Measurements from ENCODE around the gene NRARP. TPM values are rescaled to one million over a fixed set of nuclear protein-coding genes. Genes with fewer than 3 reads are reported as not detected.

Gene NRARP
- total and polyA plus RNA-seq, 2 of the 13 experiments (the other 11 are each of a cell fraction or from before 2014, with no cell fraction given) = 0.22 to 0.46 TPM

DNA sequence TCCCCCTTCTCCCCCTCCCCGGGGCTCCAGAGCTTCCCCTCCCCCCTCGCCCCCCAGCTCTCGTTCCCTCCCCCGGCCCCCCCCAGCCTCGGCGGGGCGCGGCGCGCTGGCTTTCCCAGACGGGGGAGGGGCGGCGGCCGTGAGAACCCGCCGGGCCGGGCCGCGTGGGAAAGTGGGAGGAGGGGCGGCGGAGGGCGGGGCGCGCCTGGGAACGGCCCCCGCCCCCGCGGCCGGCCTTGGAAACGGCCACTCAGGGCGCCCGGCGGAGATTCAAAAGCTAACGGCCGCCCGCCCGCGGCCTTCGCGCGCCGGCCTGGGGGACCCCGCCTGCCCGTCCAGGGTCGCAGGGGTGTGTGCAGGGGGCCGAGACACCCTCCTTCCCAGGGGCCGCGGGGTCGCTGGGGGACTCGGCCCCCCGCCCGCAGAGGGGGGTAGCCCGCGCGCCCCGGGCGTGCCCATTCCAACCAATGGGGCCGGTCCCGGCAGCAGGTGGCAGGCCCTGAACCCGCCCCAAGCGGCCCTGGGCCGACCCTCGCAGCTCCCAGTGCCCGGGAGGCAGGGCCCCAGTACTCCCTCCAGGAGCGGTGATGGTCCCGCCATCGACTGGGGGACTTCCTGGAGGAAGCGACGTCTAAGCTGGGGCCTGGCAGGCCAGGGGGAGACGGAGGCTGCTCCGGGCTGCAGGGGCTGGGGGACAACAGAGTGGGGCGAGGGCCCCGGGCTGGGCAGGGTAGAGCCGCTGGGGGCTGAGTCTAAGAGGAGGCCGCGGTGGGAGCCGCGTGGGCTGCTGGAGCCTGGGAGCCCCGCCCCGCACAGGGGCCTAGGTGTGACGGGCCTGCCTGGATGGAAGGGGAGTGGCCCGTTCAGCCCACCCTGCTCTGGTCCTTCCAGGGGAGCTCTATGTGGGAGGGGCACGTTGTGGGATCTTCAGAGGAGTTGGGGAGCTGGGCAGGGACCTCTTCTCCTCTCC lies 14.2 kb upstream of the NRARP start:
- intact Hi-C loops (cut with micrococcal nuclease; ENCODE audit: unreplicated experiment) (no loop called here), in situ Hi-C loops (cut with HindIII; ENCODE audit: extremely low pct_ligation_motif_present, low pct_unique_long_range_greater_than_20kb) (no loop called here)
- H3K4me3 ChIP-seq (replicated peaks in 1 of 3; ENCODE audit: insufficient read depth in 1 of 3, low read depth in 2 of 3, low read length in 3 of 3) = peak overlapping the region in 1 of 3 experiments; percentile 16; a peak in 2 of 6 replicates
- H4K20me1 ChIP-seq (ENCODE audit: insufficient read depth, low read length) = peaks cover 4% of the 10 kb centered on the region; the same call in 1 of the 2 replicates
- ChIA-PET CTCF (ENCODE audit: low intra/inter-chr PET ratio, low total read pairs) (no interaction called here), POLR2A (no interaction called here)
- no peaks in the 10 kb centered on the region for H3K9me3 ChIP-seq (ENCODE audit: low read length)
- 0 out of 2 replicates have a peak overlapping the region, but pooled peaks have one; percentile 22 for H3K9ac ChIP-seq (ENCODE audit: insufficient read depth, low read depth, low read length)
- BruUV-seq (replicated peaks) = no TSS peak
- ATAC-seq (no peak), FAIRE-seq (no peak), DNase-seq (ENCODE audit: low spot score) (no peak)
- no peak overlapping the region for H3K27ac ChIP-seq (ENCODE audit: extremely low read length, insufficient read depth, low read length)
- peaks cover 20 to 70% of the 10 kb centered on the region in 2 experiments for H3K27me3 ChIP-seq (ENCODE audit: control insufficient read depth in 1 of 2, insufficient read depth in 2 of 2, low read length in 2 of 2)
- H3K4me1 ChIP-seq (ENCODE audit: insufficient read depth, low read length) = peaks cover 44% of the 10 kb centered on the region
- H3K79me2 ChIP-seq (ENCODE audit: insufficient read depth, low read length) = no peaks in the 10 kb centered on the region
- WGBS (ENCODE audit: low lambda C conversion rate) = 21% methylated on average over 13 of the region's 83 CpGs
- H2AFZ ChIP-seq (ENCODE audit: low read length) = no peak overlapping the region
- peak overlapping the region; percentile 12; the same call in 1 of the 2 replicates for H3K4me2 ChIP-seq (ENCODE audit: low read depth, low read length)
- no peaks in the 10 kb centered on the region for H3K36me3 ChIP-seq (replicated peaks in 1 of 2; ENCODE audit: control insufficient read depth in 1 of 2, insufficient read depth in 2 of 2, low read length in 2 of 2)
- TF ChIP-seq ATF7-NPFF (CRISPR knock-in tag; IDR thresholded peaks at IDR 0.05; ENCODE audit: low read depth) = 0 out of 2 replicates have a peak, but pooled peaks have one; percentile 23
- TF ChIP-seq GLI4 (CRISPR knock-in tag; IDR thresholded peaks at IDR 0.05; ENCODE audit: borderline replicate concordance) = no peak
- peak; percentile 65; the same call in 1 of the 2 replicates for TF ChIP-seq ZNF777 (CRISPR knock-in tag; IDR thresholded peaks at IDR 0.05)
- TF ChIP-seq SAP130 (CRISPR knock-in tag; IDR thresholded peaks at IDR 0.05; ENCODE audit: low read depth) = 0 out of 2 replicates have a peak, but pooled peaks have one; percentile 18
- no peak for TF ChIP-seq STAG1 (CRISPR knock-in tag; IDR thresholded peaks at IDR 0.05)
- TF ChIP-seq EED (CRISPR knock-in tag; IDR thresholded peaks at IDR 0.05) = 0 out of 2 replicates have a peak, but pooled peaks have one; percentile 48
- no peak for TF ChIP-seq ZMYM3 (CRISPR knock-in tag; IDR thresholded peaks at IDR 0.05)
- TF ChIP-seq TOE1 (CRISPR knock-in tag; IDR thresholded peaks at IDR 0.05) = no peak
- TF ChIP-seq, protein P1, sequence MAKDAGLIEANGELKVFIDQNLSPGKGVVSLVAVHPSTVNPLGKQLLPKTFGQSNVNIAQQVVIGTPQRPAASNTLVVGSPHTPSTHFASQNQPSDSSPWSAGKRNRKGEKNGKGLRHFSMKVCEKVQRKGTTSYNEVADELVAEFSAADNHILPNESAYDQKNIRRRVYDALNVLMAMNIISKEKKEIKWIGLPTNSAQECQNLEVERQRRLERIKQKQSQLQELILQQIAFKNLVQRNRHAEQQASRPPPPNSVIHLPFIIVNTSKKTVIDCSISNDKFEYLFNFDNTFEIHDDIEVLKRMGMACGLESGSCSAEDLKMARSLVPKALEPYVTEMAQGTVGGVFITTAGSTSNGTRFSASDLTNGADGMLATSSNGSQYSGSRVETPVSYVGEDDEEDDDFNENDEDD (CRISPR knock-in tag; IDR thresholded peaks at IDR 0.05; ENCODE audit: borderline replicate concordance) = peak; percentile 40; the same call in 1 of the 2 replicates
- TF ChIP-seq NFYB (CRISPR knock-in tag; IDR thresholded peaks at IDR 0.05) = 0 out of 2 replicates have a peak, but pooled peaks have one; percentile 23
- 0 out of 2 replicates have a peak, but pooled peaks have one; percentile 37 for TF ChIP-seq YEATS4 (CRISPR knock-in tag; IDR thresholded peaks at IDR 0.05; ENCODE audit: borderline replicate concordance)
- no peak for TF ChIP-seq NFYC (CRISPR knock-in tag; IDR thresholded peaks at IDR 0.05)
- TF ChIP-seq ZSCAN25 (CRISPR knock-in tag; IDR thresholded peaks at IDR 0.05) = peak; percentile 59; the same call in 1 of the 2 replicates
- no peak for TF ChIP-seq ZSCAN12 (CRISPR knock-in tag; IDR thresholded peaks at IDR 0.05)
- TF ChIP-seq ZNF768 (CRISPR knock-in tag; IDR thresholded peaks at IDR 0.05) = peak; percentile 23; the same call in 1 of the 2 replicates
- TF ChIP-seq AGO2 (optimal IDR thresholded peaks at IDR 0.05; ENCODE audit: low read depth, low read length) = peak; percentile 17
- TF ChIP-seq ZNF687 (CRISPR knock-in tag; IDR thresholded peaks at IDR 0.05) = peak; percentile 32; the same call in 1 of the 2 replicates
